Measurements from ENCODE around the gene LRRK1.

DNA sequence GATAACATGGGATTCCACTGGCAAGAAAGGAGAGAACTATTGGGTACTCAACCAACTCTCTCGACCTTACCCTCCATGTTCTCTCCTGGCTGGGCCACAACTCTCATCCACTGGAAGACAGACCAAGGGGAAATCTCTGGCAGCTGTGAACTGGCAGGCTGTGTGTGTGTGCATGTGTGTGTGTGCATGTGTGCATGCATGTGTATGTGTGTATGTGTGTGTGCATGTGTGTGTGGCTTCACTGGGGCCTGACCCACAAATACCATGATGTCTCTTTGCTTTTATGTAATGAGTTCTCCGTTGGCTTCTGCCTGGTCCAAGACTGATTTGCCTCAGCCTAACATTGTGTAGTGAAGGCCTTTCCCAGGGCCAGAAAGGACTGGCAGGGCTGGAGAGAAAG, 43.7 kb upstream of the LRRK1 start:
- TF ChIP-seq CTCF (IDR thresholded peaks at IDR 0.05) (no peak), POLR2A (IDR thresholded peaks at IDR 0.05) (no peak)
